T-cell (primary cell): ENCODE results near the gene RHBDD2. TPM values are rescaled to one million over a fixed set of nuclear protein-coding genes. Genes with fewer than 3 reads are reported as not detected.
"Not testable (repeated sequence)": the region's sequence is repeated elsewhere in the genome, so short reads cannot be mapped to it uniquely, and the experiment has no call there.

ENCODE experiments used
- ATAC-seq, 4 experiments: fragments of 200-7000 bp in 3 of 4; fragments of 150-1000 bp in 1 of 4; cut with Tn5 transposase; replicated peaks in 1 of 4; 1 replicate in 3 of 4; 2 replicates in 1 of 4; pipeline ENCODE4 v1.10.0; 2021; ENCODE audit warnings: moderate library complexity in 3 of 4, mild to moderate bottlenecking in 2 of 4, moderate number of reproducible peaks in 1 of 4
- CTCF ChIA-PET, 2 donors: fragments of 300-600 bp; sonication (Branson Sonifier 250); formaldehyde crosslinking; loops; one replicate each; lab custom pipeline; 2022; ENCODE audit warnings: antibody characterized with exemption in 2 of 2; lab: Charles Lee
- POLR2A ChIA-PET, 2 donors: fragments of 300-600 bp; sonication (Branson Sonifier 250); formaldehyde crosslinking; loops; one replicate each; lab custom pipeline; 2022; ENCODE audit warnings: antibody characterized with exemption in 2 of 2; lab: Charles Lee
- DNase-seq, 35 experiments: peaks; one replicate each; pipeline versions ENCODE4 v3.0.0 to v3.0.0-alpha.2; 2013 to 2023
- H3K27ac ChIP-seq: one replicate; pipeline ENCODE4 v1.5.1; 2013; ENCODE audit warnings: low read length
- H3K27me3 ChIP-seq, 2 experiments: replicated peaks in 1 of 2; 1 replicate in 1 of 2; 2 replicates in 1 of 2; pipeline versions ENCODE4 v1.6.1 to v1.7.0; 2013; ENCODE audit warnings: low read length in 1 of 2, mixed read lengths in 1 of 2; ENCODE audit not compliant: control insufficient read depth in 2 of 2, insufficient read depth in 2 of 2; ENCODE audit errors: extremely low read depth in 1 of 2
- H3K36me3 ChIP-seq, 2 donors: 1 replicate in 1 of 2; 2 replicates in 1 of 2; pipeline versions ENCODE4 v1.6.1 to v1.7.0; 2013; ENCODE audit warnings: low read length in 1 of 2; ENCODE audit not compliant: control insufficient read depth in 2 of 2, insufficient read depth in 1 of 2; ENCODE audit errors: extremely low read depth in 1 of 2
- H3K4me1 ChIP-seq, 2 experiments: 1 replicate in 1 of 2; 2 replicates in 1 of 2; pipeline versions ENCODE4 v1.6.1 to v1.7.0; 2013; ENCODE audit warnings: low read length in 2 of 2, mixed read lengths in 1 of 2; ENCODE audit not compliant: insufficient read depth in 2 of 2, control insufficient read depth in 1 of 2; ENCODE audit errors: extremely low read depth in 1 of 2
- H3K4me3 ChIP-seq, 2 donors: 1 replicate in 1 of 2; 2 replicates in 1 of 2; pipeline versions ENCODE4 v1.5.1 to v1.7.0; 2013; ENCODE audit warnings: mild to moderate bottlenecking in 2 of 2, low read length in 1 of 2, moderate library complexity in 1 of 2; ENCODE audit not compliant: control insufficient read depth in 1 of 2; ENCODE audit errors: extremely low read depth in 1 of 2
- H3K9me3 ChIP-seq: 2 replicates; pipeline ENCODE4 v1.7.0; 2013
- H3K27ac Mint-ChIP-seq, 2 donors: one replicate each; pipeline ENCODE4 v1.8.0; 2020 to 2021; ENCODE audit warnings: mild to moderate bottlenecking in 2 of 2, mixed read lengths in 2 of 2
- H3K27me3 Mint-ChIP-seq, 2 donors: one replicate each; pipeline ENCODE4 v1.8.0; 2021 to 2022; ENCODE audit warnings: mixed read lengths in 2 of 2
- H3K36me3 Mint-ChIP-seq: one replicate; pipeline ENCODE4 v1.8.0; 2021; ENCODE audit warnings: mixed read lengths
- H3K4me1 Mint-ChIP-seq, 3 donors: one replicate each; pipeline ENCODE4 v1.8.0; 2020 to 2022; ENCODE audit warnings: mixed read lengths in 3 of 3, mild to moderate bottlenecking in 1 of 3
- H3K4me3 Mint-ChIP-seq, 3 donors: one replicate each; pipeline ENCODE4 v1.8.0; 2020 to 2022; ENCODE audit warnings: mild to moderate bottlenecking in 3 of 3, mixed read lengths in 3 of 3, moderate library complexity in 3 of 3
- H3K9me3 Mint-ChIP-seq, 3 donors: one replicate each; pipeline ENCODE4 v1.8.0; 2020 to 2022; ENCODE audit warnings: mixed read lengths in 3 of 3
- WGBS: methylation state at CpG from one replicate; pipeline ENCODE4 v1.1.5; 2013; ENCODE audit warnings: missing lambda C conversion rate; ENCODE audit not compliant: insufficient coverage; 5-methylcytosine and 5-hydroxymethylcytosine counted together
- total RNA-seq, 35 experiments: library from RNA in 6 of 35; stranded (reverse) in 6 of 35; fragments of 120-200 nt in 1 of 35; gene quantifications; one replicate each; pipeline versions ENCODE4 v1.2.1 to v1.2.4 and lab custom pipeline; 2013 to 2026

Gene RHBDD2
- total RNA-seq, 5 donors from 2014 or later (not counting 1 experiment from before 2014, with no cell fraction given), result 46.7 to 110 (median 59.4) TPM

- CTCF ChIA-PET, result interaction anchor here in 1 of 2 donors (0.6 kb wide), 1 partner anchor 401 kb away, joined by 7 read pairs; no protein-coding TSS in a partner anchor
- H3K36me3 Mint-ChIP-seq, H3K4me3 ChIP-seq, POLR2A ChIA-PET, DNase-seq, H3K4me3 Mint-ChIP-seq, H3K27ac ChIP-seq, H3K27me3 Mint-ChIP-seq, H3K9me3 Mint-ChIP-seq, H3K9me3 ChIP-seq, H3K4me1 ChIP-seq, H3K36me3 ChIP-seq, H3K4me1 Mint-ChIP-seq, H3K27me3 ChIP-seq, ATAC-seq, H3K27ac Mint-ChIP-seq: not testable (repeated sequence)
- WGBS, result 100% methylated on average over 1 of the region's 14 CpGs
Measured at GRCh38 chr7:75838281-75838930, 40.4 kb upstream of the RHBDD2 start.

GRCh38 chr7:75840029-75840428, 38.8 kb upstream of the RHBDD2 start:
- H3K4me1 Mint-ChIP-seq, result peaks cover 0 to 7% (median 6%) of the 10 kb centered on the region in 3 donors
- H3K36me3 ChIP-seq, result no peaks in the 10 kb centered on the region
- DNase-seq (no peak), ATAC-seq (no peak)
- no peaks in the 10 kb centered on the region for H3K36me3 Mint-ChIP-seq
- ChIA-PET POLR2A (no interaction called here), CTCF (interaction anchor here in 1 of 2 donors (0.7 kb wide), 1 partner anchor 90 kb away, joined by 4 read pairs; no protein-coding TSS in a partner anchor)
- H3K27ac ChIP-seq, result no peak overlapping the region
- no peak overlapping the region for H3K27ac Mint-ChIP-seq
- no peaks in the 10 kb centered on the region for H3K9me3 Mint-ChIP-seq
- no peak overlapping the region for H3K4me3 ChIP-seq
- no peak overlapping the region for H3K4me3 Mint-ChIP-seq
- no peaks in the 10 kb centered on the region for H3K4me1 ChIP-seq
- H3K9me3 ChIP-seq, result no peaks in the 10 kb centered on the region
- no peaks in the 10 kb centered on the region for H3K27me3 Mint-ChIP-seq
- WGBS, result no CpG with 5 or more reads among the region's 3 CpGs
- no peaks in the 10 kb centered on the region for H3K27me3 ChIP-seq

GRCh38 chr7:75842836-75843446, 35.9 kb upstream of the RHBDD2 start:
- H3K36me3 ChIP-seq, result no peaks in the 10 kb centered on the region
- Mint-ChIP-seq H3K4me1 (peaks cover 0 to 7% (median 6%) of the 10 kb centered on the region in 3 donors), H3K9me3 (no peaks in the 10 kb centered on the region), H3K36me3 (no peaks in the 10 kb centered on the region), H3K27me3 (no peaks in the 10 kb centered on the region), H3K27ac (no peak overlapping the region), H3K4me3 (no peak overlapping the region)
- POLR2A ChIA-PET, result interaction anchor here in 1 of 2 donors (0.6 kb wide), 1 partner anchor 29 kb away, joined by 5 read pairs; no protein-coding TSS in a partner anchor
- ATAC-seq (no peak), DNase-seq (no peak)
- H3K9me3 ChIP-seq, result no peaks in the 10 kb centered on the region
- H3K27ac ChIP-seq, result no peak overlapping the region
- H3K4me3 ChIP-seq, result no peak overlapping the region
- no peaks in the 10 kb centered on the region for H3K4me1 ChIP-seq
- CTCF ChIA-PET, result no interaction called here
- no peaks in the 10 kb centered on the region for H3K27me3 ChIP-seq
- WGBS, result 58% methylated on average over 5 of the region's 8 CpGs

GRCh38 chr7:75843613-75844116, 35.2 kb upstream of the RHBDD2 start:
- POLR2A ChIA-PET, result no interaction called here
- Histone ChIP-seq H3K4me1 (no peaks in the 10 kb centered on the region), H3K27ac (no peak overlapping the region), H3K36me3 (no peaks in the 10 kb centered on the region), H3K4me3 (no peak overlapping the region), H3K9me3 (no peaks in the 10 kb centered on the region), H3K27me3 (no peaks in the 10 kb centered on the region)
- no peak overlapping the region for H3K27ac Mint-ChIP-seq
- no peak overlapping the region for H3K4me3 Mint-ChIP-seq
- DNase-seq, result no peak
- 98% methylated on average over 5 of the region's 9 CpGs for WGBS
- CTCF ChIA-PET, result no interaction called here
- H3K27me3 Mint-ChIP-seq, result no peaks in the 10 kb centered on the region
- no peaks in the 10 kb centered on the region for H3K9me3 Mint-ChIP-seq
- no peak for ATAC-seq
- no peaks in the 10 kb centered on the region for H3K36me3 Mint-ChIP-seq
- H3K4me1 Mint-ChIP-seq, result peaks cover 0 to 7% (median 6%) of the 10 kb centered on the region in 3 donors

- ChIA-PET CTCF (no interaction called here), POLR2A (no interaction called here)
- H3K36me3 ChIP-seq, result no peaks in the 10 kb centered on the region
- Mint-ChIP-seq H3K27me3 (no peaks in the 10 kb centered on the region), H3K27ac (no peak overlapping the region), H3K36me3 (no peaks in the 10 kb centered on the region), H3K9me3 (no peaks in the 10 kb centered on the region), H3K4me1 (peaks cover 0 to 7% (median 6%) of the 10 kb centered on the region in 3 donors), H3K4me3 (no peak overlapping the region)
- ATAC-seq (no peak), DNase-seq (no peak)
- H3K27me3 ChIP-seq, result no peaks in the 10 kb centered on the region
- H3K4me1 ChIP-seq, result no peaks in the 10 kb centered on the region
- no CpG with 5 or more reads among the region's 5 CpGs for WGBS
- H3K9me3 ChIP-seq, result no peaks in the 10 kb centered on the region
- H3K4me3 ChIP-seq, result no peak overlapping the region
- H3K27ac ChIP-seq, result no peak overlapping the region
Measured at GRCh38 chr7:75844158-75844557, 34.7 kb upstream of the RHBDD2 start.

- CTCF ChIA-PET, H3K9me3 ChIP-seq, ATAC-seq, H3K27me3 Mint-ChIP-seq, H3K9me3 Mint-ChIP-seq, H3K4me1 Mint-ChIP-seq, H3K27ac Mint-ChIP-seq, H3K27me3 ChIP-seq, H3K36me3 ChIP-seq, H3K4me3 ChIP-seq, POLR2A ChIA-PET, H3K36me3 Mint-ChIP-seq, DNase-seq, H3K27ac ChIP-seq, H3K4me1 ChIP-seq, H3K4me3 Mint-ChIP-seq: not testable (repeated sequence)
- WGBS, result 50% methylated on average over 2 of the region's 6 CpGs
Measured at GRCh38 chr7:75845132-75845531, 33.7 kb upstream of the RHBDD2 start.
